ENCODE results near the gene PTGER1. TPM values are rescaled to one million over a fixed set of nuclear protein-coding genes. Genes with fewer than 3 reads are reported as not detected.

The PTGER1 gene
- total RNA-seq, 2 experiments from 2014 or later, result 0.40 TPM; not detected in 1

Other genes with a start within 250 kb of the PTGER1 start
- 100 to 1,000 TPM; 276 to 311 TPM for gene ADGRE5, start 93.9 kb downstream of the PTGER1 start, total RNA-seq
- gene DDX39A, start 56.0 kb downstream of the PTGER1 start, total RNA-seq, result 100 to 1,000 TPM; 273 to 311 TPM
- gene PKN1, start 42.0 kb downstream of the PTGER1 start, total RNA-seq, result 100 to 1,000 TPM; 224 to 236 TPM
- gene GIPC1, start 20.8 kb upstream of the PTGER1 start, total RNA-seq, result 10 to 100 TPM; 26.2 to 30.8 TPM
- 100 to 1,000 TPM in 1 of 2 experiments, 10 to 100 TPM in 1; 86.0 to 103 TPM for gene DNAJB1, start 43.0 kb upstream of the PTGER1 start, total RNA-seq
- gene TECR, start 54.2 kb upstream of the PTGER1 start, total RNA-seq, result 100 to 1,000 TPM; 142 to 176 TPM
- 100 to 1,000 TPM; 113 to 129 TPM for gene NDUFB7, start 96.7 kb upstream of the PTGER1 start, total RNA-seq
- not detected for gene CLEC17A, start 107.7 kb upstream of the PTGER1 start, total RNA-seq
- gene ADGRE3, start 199.5 kb upstream of the PTGER1 start, total RNA-seq, result not detected
- 10 to 100 TPM in 1 of 2 experiments, 1 to 10 TPM in 1; 8.5 to 11.1 TPM for gene ZNF333, start 214.7 kb upstream of the PTGER1 start, total RNA-seq

Measured in activated CD8-positive, alpha-beta memory T cell treated with anti-CD3 and anti-CD28 coated beads, Interleukin-2, amount 10 ng/mL, durations not matched to agents 7 days and 5 days (primary cell).